NCI-H460 (cell line): ENCODE results near the gene PTPRD. TPM values are rescaled to one million over a fixed set of nuclear protein-coding genes. Genes with fewer than 3 reads are reported as not detected.

ENCODE experiments used
- DNase-seq: peaks from one replicate; pipeline ENCODE4 v3.0.0-alpha.2; 2016; ENCODE audit warnings: low read depth; ENCODE audit errors: extremely low read depth
- total RNA-seq: library from RNA; depleted of rRNA; stranded (reverse); fragments of >200 nt; shearing (Covaris generic); gene quantifications from 2 replicates; pipeline ENCODE4 v1.2.3, GENCODE V29; 2014

The PTPRD gene
- total RNA-seq, 1 experiment from 2014 or later = 45.3 TPM

DNA sequence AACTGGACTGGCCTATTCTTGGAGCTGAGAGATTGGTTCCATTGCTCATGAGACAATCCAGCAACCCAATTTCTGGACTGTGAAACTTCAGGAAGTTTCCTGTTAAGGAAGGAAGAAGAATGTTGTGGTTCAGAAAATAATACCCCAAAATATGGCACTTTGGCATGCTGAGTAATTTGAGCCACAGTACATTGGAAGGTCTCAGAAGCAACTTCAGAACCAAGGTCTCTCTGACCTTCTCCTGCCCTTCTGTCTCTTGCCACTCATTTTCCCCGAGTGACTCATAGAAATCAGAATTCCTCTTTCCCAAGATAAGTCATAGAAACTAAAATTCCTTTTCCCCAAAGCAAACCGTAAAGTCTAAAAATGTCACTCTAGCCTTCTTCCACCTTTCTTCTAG, 1366.1 kb downstream of the PTPRD start:
- no peak for DNase-seq

DNA sequence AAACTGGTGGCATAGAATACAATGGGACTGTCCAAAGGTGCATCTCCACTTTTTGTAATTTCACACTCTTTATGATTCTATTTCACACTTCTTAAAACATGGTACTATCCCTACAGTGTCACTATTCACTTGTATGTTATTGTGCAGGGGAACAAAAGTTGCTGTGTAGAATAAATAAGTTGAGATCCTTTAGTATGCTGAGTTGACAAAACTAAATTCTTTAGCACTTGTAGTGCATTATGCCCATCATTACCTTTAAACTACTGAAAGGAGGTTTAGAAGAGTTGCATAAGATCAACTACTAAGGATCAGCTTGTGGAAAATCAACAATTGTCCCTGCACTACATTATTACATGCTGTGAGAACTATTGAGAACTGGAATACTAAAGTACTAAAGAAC, 1380.9 kb downstream of the PTPRD start:
- no peak for DNase-seq

DNA sequence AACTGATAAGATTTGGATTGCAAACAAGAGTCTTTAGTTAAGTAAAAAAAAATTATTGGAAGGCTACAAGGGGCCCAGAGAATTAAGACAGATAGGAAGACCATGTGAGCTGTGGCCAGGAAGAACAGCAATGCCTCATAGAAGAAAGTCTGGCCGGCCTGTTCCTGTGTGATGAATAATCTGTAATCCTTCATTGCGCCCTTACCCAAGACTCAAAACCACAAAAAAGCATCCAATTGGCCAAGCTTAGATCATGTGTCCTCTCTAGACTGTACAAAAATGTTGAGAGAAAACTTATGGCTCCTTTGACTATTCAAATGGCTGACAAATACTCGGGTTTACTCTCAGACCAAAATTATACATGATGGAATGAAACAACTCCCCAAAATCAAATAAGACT, 1383.5 kb downstream of the PTPRD start:
- no peak for DNase-seq

DNA sequence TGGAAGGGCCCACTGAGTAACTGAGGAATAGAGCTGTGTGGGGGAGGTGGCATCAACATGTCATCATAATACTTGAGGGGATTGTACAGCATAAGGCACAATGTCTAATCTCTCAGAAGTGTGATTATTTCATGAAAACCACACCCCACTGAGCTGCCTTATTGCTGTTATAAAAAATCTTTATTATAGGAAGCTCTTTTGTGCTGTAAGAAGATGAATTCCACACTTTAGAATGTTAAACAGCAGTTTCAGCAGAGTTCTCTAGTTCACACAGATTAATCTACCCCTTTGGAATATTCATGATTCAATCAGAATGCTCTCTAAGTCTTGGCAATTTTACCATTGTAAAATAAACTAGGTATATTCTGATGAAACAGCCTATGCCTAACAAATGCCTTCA, 1389.6 kb downstream of the PTPRD start:
- no peak for DNase-seq

DNA sequence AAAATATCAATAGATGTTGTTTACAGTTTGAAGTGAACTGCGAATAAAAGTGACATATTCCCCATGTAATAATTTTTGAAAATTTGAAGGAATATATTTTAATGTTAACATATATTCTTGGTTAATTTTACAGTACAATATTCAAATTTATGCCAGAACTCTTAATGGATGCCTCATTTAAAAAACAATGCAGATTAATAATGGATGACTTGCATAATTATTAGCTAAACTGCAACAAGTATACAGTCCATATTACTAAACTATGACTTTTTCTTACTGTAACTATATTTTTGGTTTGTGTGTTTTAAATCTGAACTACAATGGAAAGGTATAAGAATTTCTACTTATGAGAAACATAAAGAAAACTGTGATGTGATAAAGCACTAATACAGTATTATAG, 1390.1 kb downstream of the PTPRD start:
- DNase-seq = no peak

DNA sequence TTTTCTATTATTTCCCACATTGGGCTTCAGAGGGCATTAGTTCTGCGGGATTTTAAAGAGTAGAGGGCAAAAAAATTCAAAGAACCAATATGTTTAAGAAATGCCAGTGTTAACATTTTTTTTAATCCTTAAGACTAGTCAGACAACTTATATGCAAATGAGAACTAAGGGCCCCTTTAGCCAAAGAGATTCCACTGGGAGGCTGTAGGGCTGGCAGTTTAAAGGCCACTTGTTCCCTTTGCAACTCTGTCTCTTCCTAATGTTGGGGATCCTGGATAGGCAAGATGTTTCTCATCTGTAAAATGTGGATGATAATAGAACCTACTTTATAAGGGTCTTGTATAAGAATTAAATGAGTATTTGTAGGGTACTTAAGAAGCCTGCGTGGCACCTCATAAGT, 1395.9 kb downstream of the PTPRD start:
- no peak for DNase-seq

DNA sequence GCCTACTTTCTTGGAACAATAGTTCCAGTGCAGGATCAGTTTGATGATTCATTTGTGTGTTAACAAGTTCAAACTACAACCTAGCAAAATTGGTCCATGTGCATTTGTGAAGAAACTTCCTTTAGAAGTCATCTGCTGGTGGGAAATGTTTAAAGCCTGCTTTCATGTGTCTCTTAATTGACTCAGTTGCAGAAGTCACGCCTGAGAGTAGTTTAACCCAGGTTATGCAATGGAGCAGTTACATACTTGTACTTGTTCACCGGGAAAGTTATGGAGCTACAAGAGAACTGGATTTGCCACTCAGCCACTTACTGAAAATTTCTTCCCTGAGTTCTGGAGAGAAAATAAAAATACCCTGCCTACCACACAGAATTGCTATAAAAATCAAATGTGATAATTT, 1397.8 kb downstream of the PTPRD start:
- DNase-seq = no peak

DNA sequence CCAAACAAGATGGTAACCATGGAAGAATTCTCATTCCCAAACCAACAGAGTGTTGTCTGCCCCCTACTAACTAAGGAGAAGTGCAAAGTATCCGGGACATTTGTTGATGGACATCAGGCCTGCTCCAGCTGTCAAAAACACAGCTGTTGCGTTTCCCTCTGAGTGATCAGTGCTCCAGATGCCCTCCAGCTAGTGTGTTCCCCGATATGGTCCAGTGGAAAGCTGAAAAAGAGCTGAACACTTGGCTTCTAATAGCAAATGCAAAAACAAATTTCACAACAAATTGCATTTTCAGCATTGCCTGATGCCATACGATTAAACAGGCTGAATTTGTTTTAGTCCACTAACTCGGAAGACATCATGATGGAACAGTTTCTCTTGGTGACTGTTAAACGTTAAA, 1398.7 kb downstream of the PTPRD start:
- DNase-seq = no peak

DNA sequence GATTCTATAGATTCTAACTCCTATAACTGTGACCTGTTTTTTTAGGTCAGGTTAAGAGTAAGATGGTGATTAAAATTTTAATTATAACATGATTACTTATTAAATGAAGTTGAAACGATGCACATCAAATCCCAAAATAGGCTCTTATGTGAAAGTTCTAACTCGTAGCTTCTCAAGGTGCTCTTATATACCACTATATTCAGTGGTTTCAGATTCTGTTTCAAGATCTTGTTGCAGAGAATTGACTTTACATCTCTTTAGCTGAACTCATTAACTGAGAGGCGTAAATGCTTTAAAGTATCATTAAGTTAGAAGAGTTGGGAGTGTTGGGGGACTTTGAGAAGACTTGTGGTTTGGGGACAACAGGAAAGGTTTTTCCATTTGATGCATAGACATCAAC, 1399.8 kb downstream of the PTPRD start:
- DNase-seq = no peak

DNA sequence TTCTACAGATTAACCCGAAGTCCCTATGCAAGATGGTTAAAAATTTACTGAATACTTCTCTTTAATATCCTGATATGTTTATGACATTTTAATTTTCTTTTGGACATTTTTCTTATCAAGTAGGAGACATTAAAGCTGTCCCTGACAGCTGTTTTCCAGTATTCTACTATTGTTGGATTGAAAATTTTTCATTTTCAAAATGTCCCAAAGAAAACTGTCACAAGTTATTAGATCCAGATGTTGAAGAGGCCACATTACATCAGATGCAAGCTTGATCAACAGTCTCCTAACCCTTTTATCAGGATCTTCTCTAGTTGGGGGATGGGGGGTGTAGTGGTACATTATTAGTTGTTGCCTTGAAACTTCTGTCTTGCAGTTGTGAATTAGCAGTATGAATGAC, 1410.5 kb downstream of the PTPRD start:
- DNase-seq = no peak

DNA sequence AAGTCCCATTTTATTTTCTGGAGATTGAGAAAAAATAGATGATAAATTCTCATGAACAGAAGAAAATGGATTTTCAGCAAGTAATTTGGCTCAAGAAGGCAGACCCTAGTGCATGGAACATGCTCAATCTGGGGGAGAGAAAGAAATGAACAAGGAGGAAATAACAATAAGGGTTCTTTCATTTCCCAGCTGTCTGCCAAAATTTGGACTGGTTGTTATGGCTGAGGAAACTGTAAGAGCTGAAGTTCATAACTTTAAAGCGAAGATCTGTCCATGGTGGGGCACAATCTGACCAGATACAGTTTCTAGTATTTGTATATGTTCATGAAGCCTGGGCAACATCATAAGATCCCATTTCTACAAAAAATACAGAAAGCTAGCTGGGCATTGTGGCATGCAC, 1426.7 kb downstream of the PTPRD start:
- no peak for DNase-seq

DNA sequence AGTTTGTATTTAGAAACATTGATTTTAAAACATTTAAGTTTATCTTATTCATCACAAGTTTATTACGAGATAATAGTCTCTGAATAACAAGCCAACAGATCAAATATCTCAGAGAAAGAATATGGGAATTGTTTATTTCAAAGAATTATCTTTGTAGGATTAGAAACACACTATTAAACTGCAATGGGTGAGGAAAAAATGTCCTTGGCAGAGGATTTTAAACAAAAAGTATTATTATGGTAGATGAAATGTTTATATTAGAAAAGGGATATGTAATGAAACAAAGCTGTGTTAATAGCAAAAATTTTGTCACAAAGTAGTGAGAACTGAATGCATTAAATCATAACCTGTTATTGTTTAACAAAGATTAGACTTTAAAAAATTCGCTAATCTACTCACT, 1430.4 kb downstream of the PTPRD start:
- DNase-seq = no peak

DNA sequence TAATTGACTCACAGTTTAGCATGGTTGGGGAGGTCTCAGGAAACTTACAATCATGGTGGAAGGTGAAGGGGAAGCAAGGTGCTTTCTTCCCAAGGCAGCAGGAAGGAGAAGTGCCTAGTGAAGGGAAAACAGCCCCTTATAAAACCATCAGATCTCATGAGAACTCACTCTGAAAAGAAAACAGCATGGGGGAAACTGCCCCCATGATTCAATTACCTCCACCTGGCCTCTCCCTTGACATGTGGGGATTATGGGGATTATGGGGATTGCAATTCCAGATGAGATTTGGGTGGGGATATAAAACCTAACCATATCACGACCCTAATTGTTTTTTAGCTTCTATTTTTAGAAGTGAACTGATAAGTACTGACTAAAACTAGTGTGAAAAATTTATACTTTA, 1435.7 kb downstream of the PTPRD start:
- DNase-seq = no peak

DNA sequence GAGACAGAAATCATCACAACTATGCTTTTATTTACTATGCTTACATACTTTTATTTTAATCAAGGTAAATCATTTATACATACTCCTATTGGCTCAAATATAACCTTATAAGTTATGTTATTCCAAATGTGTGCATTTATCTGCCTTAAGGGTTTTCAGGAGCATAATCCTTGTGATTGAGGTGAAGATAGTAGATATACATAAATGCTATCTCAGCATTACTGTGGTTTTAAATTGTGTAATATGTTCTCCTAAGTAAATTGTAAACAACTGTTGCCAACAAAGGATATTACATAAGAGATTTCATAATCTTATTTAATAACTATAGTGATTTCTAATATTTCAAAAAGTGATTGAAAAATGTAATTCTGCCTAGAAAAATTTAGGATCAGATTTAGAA, 1438.4 kb downstream of the PTPRD start:
- DNase-seq = no peak

DNA sequence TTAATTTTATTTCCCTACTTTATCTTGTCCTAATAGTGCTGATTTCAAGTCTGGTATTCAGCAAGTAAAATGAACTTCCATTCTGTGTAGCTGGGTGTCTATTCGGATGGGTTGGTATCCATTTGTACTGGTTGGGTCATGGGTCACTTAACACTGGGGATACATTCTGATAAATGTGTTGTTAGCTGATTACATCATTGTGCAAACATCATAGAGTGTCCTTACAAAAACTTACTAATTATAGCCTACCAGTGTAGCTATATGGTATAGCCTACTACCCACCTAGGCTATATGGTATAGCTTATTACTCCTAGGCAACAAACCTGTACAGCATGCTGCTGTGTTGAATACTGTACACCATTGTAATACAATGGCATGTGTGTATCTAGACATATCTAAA, 1439.5 kb downstream of the PTPRD start:
- no peak for DNase-seq

DNA sequence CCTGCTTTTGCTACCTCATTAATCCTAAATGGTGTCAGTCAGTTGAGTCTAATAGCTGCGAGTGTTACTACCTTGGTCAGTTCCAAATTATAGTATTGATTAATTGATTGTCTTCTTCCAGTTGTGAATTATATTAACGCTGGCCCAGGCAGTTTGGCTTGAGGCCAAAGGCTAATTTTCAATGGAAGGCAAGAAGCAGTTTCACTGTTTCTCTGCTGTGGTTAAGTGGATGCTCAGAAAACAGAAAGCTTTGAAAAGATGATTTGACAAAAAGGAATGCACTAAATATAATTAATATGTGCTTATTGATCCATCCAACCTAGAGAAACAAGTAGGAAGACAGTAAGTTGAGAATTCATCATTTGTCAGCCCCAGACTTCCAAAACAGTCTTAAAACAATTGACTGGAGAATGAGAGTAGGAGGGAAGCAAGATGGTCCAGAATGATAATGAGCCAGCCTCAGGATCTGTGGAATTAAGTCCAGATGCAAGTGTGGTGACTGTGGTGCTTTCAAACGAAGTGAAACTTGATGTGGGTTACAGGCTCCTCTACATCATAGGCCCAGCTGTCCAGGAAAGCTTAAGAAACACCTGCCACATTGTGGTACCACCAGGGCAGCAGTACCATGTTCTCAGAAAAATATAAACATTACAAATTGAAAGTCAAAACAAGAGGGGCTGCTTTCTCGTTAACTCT, 1442.2 kb downstream of the PTPRD start:
- no peak for DNase-seq

DNA sequence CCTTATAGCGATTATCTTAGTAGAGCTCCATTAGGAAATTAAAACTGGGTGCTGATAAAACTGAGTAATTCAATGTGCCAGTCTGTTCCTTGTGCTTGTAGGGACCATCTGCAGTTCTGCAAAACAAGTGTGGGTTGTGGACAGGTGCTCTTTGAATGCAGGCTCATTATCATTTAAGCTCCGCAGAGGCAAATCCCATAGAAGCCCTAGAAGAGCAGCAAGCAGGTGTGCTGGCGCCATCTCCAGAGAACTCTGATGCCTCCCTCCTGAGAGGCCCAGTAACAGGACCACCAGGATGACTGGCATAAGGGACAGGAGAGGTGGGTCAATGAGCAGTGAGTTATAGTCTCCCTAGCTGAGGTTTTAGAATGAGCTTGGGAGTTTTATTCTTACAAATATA, 1470.8 kb downstream of the PTPRD start:
- no peak for DNase-seq

DNA sequence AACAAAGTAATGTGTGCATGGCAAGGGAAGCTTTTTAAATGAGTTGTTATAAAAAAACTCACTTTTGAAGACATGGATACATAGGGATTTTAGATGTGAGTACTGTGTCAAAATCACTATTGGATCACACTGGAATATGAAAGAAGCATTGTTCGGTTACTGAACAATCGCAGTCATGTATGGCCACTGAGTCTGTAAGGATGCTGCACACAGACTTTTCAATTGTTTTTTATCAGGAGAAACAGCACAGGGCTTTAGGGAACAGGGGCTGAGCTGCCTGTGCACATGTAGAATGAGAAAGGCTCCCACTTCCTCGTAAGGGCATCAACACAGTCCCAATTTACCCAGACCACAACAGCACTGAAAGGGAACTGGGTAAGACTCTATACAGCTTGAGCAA, 1479.3 kb downstream of the PTPRD start:
- DNase-seq = no peak

DNA sequence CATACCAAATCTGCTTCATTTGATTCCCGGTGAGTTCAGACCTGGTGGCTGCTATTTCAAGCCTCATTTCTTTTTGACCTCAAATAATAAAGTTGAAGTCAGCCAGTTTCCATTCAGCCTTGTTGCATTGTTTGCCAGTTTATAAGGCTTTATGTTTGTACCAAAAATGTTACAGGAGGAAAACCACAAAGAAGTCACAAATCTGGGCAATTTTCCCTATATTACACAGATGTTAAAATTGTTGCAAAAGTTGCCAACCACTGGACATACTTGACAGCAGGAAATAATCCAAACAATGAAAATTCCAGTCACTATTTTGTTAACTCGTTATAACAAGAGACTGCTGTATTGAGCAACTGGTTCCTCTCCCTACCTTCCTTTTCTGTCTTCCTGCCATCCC, 1488.2 kb downstream of the PTPRD start:
- no peak for DNase-seq

DNA sequence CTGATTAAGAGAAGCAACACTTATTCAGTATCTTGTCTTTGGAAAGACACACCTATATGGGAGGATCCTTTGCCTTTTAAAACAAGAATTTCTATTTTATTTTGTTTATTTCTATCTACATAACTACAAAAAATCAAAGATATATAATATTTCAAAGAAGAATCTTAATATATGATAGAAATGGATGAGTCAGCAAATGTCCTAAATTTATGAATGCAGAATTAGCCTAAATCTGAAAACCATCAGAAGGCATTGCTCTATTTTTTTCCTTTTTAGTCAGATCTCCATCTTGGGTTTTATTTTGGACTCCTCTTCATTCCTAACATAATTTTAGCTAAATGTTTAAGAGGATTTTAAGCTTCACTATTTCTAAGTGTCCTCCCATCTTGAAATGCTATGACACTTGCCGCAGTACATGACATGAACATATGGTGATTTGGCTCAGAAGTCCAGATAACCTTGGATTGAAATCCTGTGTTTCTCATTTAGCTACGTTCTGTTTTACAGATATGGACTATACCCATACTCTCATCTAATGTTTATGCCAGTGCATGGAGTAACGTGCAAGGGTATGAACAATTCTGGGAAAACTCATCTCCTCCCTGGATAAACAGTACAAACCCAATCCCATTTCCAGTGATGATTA, 1490.4 kb downstream of the PTPRD start:
- DNase-seq = no peak

DNA sequence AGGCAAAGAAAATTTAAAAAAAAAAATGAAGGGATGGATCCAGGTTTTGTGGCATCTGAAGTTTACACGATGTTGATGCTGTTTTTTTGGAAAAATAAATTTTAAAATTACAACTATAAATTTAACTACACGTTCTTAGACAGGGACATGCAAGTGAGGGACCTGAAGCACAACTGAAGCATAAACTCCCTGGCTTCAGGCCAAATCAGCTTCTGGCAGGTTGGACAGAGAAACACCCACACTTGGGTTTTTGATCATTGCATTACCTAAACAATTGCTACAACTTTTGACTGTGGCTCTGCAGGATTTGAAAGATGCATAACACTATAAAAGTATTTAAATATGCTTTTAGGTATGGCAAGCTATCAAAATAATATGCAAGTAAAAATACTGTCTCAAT, 1494.9 kb downstream of the PTPRD start:
- no peak for DNase-seq

DNA sequence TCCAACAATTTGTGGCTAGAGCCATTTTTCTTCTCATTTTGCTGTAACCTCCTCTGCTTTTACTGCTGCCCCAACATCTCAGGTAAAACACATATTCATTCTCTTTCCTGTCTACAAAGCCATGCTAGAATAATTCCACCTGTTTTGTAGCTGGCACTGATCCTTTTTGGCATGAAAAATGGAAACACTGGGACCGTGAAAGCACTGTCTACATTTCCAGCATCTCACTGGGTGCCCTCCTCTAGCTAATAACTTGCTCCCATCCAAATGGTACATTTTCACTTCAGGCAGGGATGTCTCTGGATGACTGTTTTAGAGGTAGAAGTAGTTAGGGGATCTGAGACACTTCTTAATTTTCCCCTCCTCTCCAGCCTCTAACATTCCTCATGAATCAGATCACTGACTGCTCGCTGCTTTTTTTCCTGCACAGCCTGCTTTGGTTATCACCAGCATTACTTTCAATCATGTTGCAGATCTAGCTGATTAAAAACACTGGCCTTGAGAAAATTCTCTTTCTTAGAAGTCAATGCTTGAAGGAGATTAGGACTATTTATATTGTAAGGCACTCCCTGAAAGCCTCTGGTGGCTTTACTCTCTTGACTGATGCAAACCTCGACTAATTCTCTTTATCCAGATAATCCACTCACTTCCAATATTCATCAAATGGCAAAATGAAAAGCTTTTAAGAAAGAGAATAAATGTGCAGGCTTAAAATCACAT, 1500.6 kb downstream of the PTPRD start:
- no peak for DNase-seq
